22Rv1 (cell line): ENCODE results near the gene AGAP1.

Experiments
- H3K27ac ChIP-seq: fragments of 450-650 bp; 2 replicates; pipeline ENCODE4 v1.5.1; 2017
- ZFX ChIP-seq: fragments of 450-650 bp; IDR thresholded peaks from 2 replicates; pipeline ENCODE4 v1.6.1; 2017; ENCODE audit warnings: antibody characterized with exemption, borderline replicate concordance
- TF ChIP-seq, protein P1 (sequence below): fragments of 450-650 bp; IDR thresholded peaks from 2 replicates; pipeline ENCODE4 v1.5.1; 2017; ENCODE audit warnings: mild to moderate bottlenecking

Gene AGAP1

DNA sequence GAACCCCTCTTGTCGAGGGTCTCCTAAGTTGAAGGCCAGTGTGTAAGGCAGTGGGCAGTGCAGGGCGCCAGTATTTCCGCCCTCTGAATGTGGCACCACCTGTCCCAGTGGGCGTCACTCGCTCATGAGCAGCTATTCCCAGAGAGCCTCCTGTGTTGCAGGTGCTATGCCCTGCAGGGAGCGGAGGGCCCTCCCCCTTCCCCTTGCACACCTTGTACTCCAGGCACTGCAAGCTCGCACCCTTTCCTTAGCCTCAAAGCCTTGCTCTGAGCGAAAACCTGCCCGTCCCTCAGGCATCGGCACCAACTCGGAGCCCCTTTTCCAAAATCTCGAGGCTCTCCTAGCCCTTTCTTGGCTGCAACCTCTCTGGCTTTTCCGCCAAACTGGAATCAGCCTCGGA is 282.7 kb downstream of the AGAP1 start:
- TF ChIP-seq, protein P1, sequence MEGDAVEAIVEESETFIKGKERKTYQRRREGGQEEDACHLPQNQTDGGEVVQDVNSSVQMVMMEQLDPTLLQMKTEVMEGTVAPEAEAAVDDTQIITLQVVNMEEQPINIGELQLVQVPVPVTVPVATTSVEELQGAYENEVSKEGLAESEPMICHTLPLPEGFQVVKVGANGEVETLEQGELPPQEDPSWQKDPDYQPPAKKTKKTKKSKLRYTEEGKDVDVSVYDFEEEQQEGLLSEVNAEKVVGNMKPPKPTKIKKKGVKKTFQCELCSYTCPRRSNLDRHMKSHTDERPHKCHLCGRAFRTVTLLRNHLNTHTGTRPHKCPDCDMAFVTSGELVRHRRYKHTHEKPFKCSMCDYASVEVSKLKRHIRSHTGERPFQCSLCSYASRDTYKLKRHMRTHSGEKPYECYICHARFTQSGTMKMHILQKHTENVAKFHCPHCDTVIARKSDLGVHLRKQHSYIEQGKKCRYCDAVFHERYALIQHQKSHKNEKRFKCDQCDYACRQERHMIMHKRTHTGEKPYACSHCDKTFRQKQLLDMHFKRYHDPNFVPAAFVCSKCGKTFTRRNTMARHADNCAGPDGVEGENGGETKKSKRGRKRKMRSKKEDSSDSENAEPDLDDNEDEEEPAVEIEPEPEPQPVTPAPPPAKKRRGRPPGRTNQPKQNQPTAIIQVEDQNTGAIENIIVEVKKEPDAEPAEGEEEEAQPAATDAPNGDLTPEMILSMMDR, result no peak
- TF ChIP-seq ZFX, result no peak
- no peak overlapping the region for H3K27ac ChIP-seq

DNA sequence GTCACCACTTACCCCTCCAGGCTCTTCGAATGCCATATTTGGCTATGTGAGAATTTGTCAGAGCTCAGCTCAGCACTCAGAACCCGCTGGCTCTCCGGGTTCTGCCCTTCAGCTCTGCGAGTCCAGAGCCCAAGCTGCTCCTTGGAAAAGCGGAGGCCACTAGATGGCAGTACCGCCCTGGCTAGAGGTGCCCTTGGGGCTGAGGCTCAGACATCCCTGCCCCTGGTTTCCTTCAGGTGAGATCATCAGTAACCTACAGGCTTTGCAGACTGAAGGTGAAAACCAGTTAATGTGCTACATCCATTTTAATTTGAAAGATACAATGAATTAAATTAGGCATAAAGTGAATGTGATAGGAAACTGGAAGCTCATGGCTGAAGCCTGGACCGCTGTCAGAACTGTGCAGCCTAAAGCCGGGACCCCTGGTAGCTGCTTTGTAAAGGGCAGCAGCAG is 285.6 kb downstream of the AGAP1 start:
- TF ChIP-seq ZFX, result no peak
- TF ChIP-seq, protein P1, result peak; percentile 90
- H3K27ac ChIP-seq, result no peak overlapping the region

DNA sequence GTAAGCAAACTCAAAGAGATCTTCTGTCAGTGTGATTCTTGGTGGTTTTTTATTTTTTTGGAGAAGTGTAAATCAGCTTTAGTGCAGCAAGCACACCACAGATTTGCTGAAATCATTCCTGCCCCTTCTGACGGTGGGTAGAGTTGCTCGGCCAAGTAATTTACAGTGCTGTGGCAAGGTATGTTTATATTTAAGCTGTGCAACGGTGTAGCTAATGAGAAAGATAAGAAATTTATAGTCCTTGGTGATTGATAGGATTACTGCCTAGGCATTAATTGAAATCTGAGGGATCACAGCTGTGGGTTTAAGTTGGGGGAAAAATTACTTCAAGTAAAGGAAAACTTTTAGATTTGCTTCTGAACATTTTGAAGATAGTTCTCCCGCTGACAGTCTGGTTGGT is 286.6 kb downstream of the AGAP1 start:
- no peak for TF ChIP-seq ZFX
- TF ChIP-seq, protein P1, result no peak
- H3K27ac ChIP-seq, result no peak overlapping the region

DNA sequence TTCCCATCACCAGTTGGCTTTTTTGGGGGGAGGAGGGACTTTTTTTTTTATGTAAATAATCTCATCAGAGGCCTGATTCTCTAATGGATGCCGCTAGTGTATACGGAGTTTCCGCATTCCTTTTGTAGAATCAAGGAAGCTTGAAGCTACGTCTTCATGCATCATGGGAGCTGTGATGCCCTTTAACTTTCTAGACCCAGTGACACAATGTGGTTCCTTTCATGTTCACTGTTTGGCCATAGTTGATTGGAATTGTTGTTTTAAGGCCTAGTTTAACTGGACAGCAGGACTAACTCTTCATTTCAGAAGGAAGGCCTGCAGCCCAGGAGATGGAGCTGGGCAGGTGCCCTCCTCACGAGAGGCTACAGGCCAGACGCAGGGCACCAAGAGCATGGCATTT is 287.9 kb downstream of the AGAP1 start:
- TF ChIP-seq ZFX, result no peak
- TF ChIP-seq, protein P1, result no peak
- no peak overlapping the region for H3K27ac ChIP-seq

DNA sequence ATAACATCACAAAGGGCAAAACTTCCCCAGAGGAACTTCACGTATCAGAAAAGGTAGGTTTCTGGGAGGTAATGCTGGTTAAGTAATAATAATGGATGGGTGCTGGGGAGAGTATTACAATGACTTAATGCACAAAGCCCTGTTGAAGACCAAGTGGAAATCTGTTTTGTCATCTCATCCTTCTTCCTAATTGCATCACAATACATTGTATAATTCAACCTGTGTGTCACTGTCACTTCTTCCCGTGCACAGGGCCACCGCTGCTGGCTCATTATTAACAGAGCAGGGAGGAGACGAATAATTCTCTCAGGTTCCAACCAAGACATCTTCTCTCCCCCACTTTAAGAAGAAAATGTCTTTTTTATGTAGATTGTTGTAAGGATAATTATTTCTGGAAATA is 290.9 kb downstream of the AGAP1 start:
- TF ChIP-seq, protein P1, result no peak
- TF ChIP-seq ZFX, result no peak
- H3K27ac ChIP-seq, result no peak overlapping the region

DNA sequence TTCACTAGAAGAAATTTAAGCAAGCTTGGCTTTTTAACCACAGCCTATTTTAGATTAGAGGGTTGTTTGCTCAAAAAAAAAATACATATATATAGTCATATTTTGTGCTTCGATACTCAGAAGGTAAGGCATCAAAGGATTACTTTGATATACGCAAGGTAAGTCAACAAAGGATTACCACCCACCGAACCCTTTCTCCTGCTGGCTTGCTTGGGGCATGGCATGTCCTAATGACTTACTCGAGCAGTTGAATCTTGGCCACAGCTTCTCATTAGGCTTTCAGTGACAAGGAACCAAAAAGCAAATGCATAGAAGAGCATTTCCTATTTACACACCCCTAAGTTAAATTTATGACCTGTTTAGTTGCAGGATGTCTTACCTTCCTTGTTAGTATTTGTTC is 295.7 kb downstream of the AGAP1 start:
- TF ChIP-seq, protein P1, result no peak
- no peak for TF ChIP-seq ZFX
- no peak overlapping the region for H3K27ac ChIP-seq

DNA sequence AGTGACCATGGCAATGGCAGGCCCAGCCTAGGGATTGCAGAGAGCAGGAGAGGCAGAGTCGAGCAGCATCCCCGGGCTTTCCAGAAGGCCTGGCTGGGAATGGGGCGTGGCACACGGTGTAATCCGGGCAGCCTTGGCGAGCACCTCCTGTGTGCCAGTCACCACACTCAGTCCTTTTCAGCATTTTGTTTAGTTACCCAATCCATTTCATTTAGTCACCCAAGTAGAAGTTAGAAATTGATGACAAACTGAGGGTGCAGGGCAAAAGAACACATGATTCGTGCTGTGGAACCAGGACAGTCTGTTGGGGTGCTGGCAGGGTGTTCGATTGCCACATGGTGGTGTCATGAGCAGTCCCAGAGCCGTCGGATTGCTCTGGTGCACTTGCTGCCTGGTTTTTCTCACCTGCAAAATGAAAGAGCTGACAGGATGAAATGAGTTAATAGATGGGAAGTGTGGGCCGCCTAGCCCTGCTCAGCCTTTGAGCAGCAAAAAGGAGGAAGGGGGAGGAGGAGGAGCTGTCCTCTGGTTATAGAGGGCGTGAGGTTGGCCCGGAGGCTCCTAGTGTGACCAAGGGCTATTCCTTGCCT is 299.4 kb downstream of the AGAP1 start:
- no peak overlapping the region for H3K27ac ChIP-seq
- TF ChIP-seq, protein P1, result no peak
- TF ChIP-seq ZFX, result no peak
